GM23338 (cell line): ENCODE measurements around the gene MRPS5. TPM values are rescaled to one million over a fixed set of nuclear protein-coding genes. Genes with fewer than 3 reads are reported as not detected.
A peak's percentile ranks its signal among the peaks of the same experiment; 100 is the strongest.

Experiments
- ATAC-seq: fragments of 200-7000 bp; cut with Tn5 transposase; 3 replicates; pipeline ENCODE4 v1.9.1; 2020
- DNase-seq: peaks from one replicate; pipeline ENCODE4 v3.0.0-alpha.2; 2015; ENCODE audit warnings: low spot score
- H2AFZ ChIP-seq: fragments of 200-600 bp; sonication (generic); 2 replicates; pipeline ENCODE4 v1.8.0; 2016; ENCODE audit warnings: antibody characterized with exemption, mild to moderate bottlenecking, moderate library complexity
- H3F3A ChIP-seq: fragments of 200-600 bp; sonication (generic); replicated peaks from 2 replicates; pipeline ENCODE4 v1.8.0; 2017; ENCODE audit warnings: antibody characterized with exemption, mixed run types, low read depth
- H3K27ac ChIP-seq: fragments of 200-600 bp; sonication (generic); 2 replicates; pipeline ENCODE4 v1.6.1; 2016; ENCODE audit warnings: low read depth
- H3K27me3 ChIP-seq: fragments of 200-600 bp; sonication (generic); 2 replicates; pipeline ENCODE4 v1.8.0; 2016; ENCODE audit warnings: mild to moderate bottlenecking, mixed run types, moderate library complexity; ENCODE audit not compliant: insufficient read depth
- H3K36me3 ChIP-seq: fragments of 200-600 bp; sonication (generic); 2 replicates; pipeline ENCODE4 v1.8.0; 2016; ENCODE audit warnings: mild to moderate bottlenecking; ENCODE audit not compliant: insufficient read depth
- H3K4me1 ChIP-seq: fragments of 200-600 bp; sonication (generic); 2 replicates; pipeline ENCODE4 v1.8.0; 2016; ENCODE audit warnings: mild to moderate bottlenecking, moderate library complexity; ENCODE audit not compliant: insufficient read depth
- H3K4me2 ChIP-seq: fragments of 200-600 bp; sonication (generic); 2 replicates; pipeline ENCODE4 v1.7.1; 2017; ENCODE audit warnings: mixed run types
- H3K4me3 ChIP-seq: fragments of 200-600 bp; sonication (generic); 2 replicates; pipeline ENCODE4 v1.6.1; 2016; ENCODE audit warnings: mixed run types
- H3K79me2 ChIP-seq: fragments of 200-600 bp; sonication (generic); replicated peaks from 2 replicates; pipeline ENCODE4 v1.8.0; 2017; ENCODE audit warnings: mild to moderate bottlenecking; ENCODE audit not compliant: insufficient read depth
- H3K9me2 ChIP-seq: fragments of 200-600 bp; sonication (generic); 2 replicates; pipeline ENCODE4 v1.8.0; 2017; ENCODE audit not compliant: insufficient read depth
- H4K20me1 ChIP-seq: fragments of 200-600 bp; sonication (generic); replicated peaks from 2 replicates; pipeline ENCODE4 v1.8.0; 2017; ENCODE audit warnings: mild to moderate bottlenecking; ENCODE audit not compliant: insufficient read depth
- H3K27ac Mint-ChIP-seq: 2 replicates; pipeline ENCODE4 v1.8.0; 2020; ENCODE audit warnings: inconsistent platforms, mild to moderate bottlenecking, moderate library complexity, mixed read lengths
- H3K27me3 Mint-ChIP-seq: 3 replicates; pipeline ENCODE4 v1.8.0; 2022; ENCODE audit warnings: low read depth, mild to moderate bottlenecking, moderate library complexity, mixed read lengths, inconsistent platforms; ENCODE audit not compliant: insufficient read depth, poor library complexity
- H3K36me3 Mint-ChIP-seq: 3 replicates; pipeline ENCODE4 v1.8.0; 2021; ENCODE audit warnings: low read depth, mild to moderate bottlenecking, inconsistent platforms, moderate library complexity, mixed read lengths
- H3K4me1 Mint-ChIP-seq: 3 replicates; pipeline ENCODE4 v1.8.0; 2020; ENCODE audit warnings: mild to moderate bottlenecking, inconsistent platforms, mixed read lengths
- H3K4me3 Mint-ChIP-seq: 3 replicates; pipeline ENCODE4 v1.8.0; 2021; ENCODE audit warnings: moderate library complexity, mild to moderate bottlenecking, inconsistent platforms, mixed read lengths
- H3K9me3 Mint-ChIP-seq: 3 replicates; pipeline ENCODE4 v1.8.0; 2020; ENCODE audit warnings: moderate library complexity, mild to moderate bottlenecking, inconsistent platforms, mixed read lengths
- CTCF ChIP-seq, 2 experiments: fragments of 200-600 bp in 1 of 2; sonication (generic) in 1 of 2; conservative IDR thresholded peaks; 2 replicates each; pipeline versions ENCODE4 v1.5.1 to v1.6.1; 2016 to 2017; ENCODE audit warnings: antibody characterized with exemption in 2 of 2, low read depth in 2 of 2, mild to moderate bottlenecking in 2 of 2, moderate library complexity in 1 of 2
- EZH2 ChIP-seq: fragments of 200-600 bp; sonication (generic); IDR thresholded peaks from one replicate; pipeline ENCODE4 v1.8.0; 2017; ENCODE audit warnings: antibody characterized with exemption, mild to moderate bottlenecking, low read depth; ENCODE audit not compliant: unreplicated experiment
- EZH2phosphoT487 ChIP-seq: fragments of 200-600 bp; sonication (generic); IDR thresholded peaks from one replicate; pipeline ENCODE4 v1.8.1; 2018; ENCODE audit warnings: antibody characterized with exemption; ENCODE audit not compliant: unreplicated experiment
- POLR2AphosphoS5 ChIP-seq: IDR thresholded peaks from 2 replicates; pipeline ENCODE4 v1.6.1; 2016; ENCODE audit warnings: antibody characterized with exemption, low read depth
- REST ChIP-seq: IDR thresholded peaks from one replicate; pipeline ENCODE4 v1.6.1; 2018; ENCODE audit warnings: antibody characterized with exemption; ENCODE audit not compliant: unreplicated experiment
- STAT1 ChIP-seq: IDR thresholded peaks from one replicate; pipeline ENCODE4 v1.6.1; 2016; ENCODE audit warnings: antibody characterized with exemption; ENCODE audit not compliant: unreplicated experiment
- ZNF114 ChIP-seq: fragments of 250-450 bp; sonication (Bioruptor Pico); IDR thresholded peaks from 2 replicates; pipeline ENCODE4 v1.5.0; 2020; ENCODE audit warnings: mild to moderate bottlenecking, moderate library complexity
- ZNF331 ChIP-seq: fragments of 250-450 bp; sonication (Bioruptor Pico); IDR thresholded peaks from 2 replicates; pipeline ENCODE4 v1.5.0; 2020; ENCODE audit warnings: low read depth, mild to moderate bottlenecking, moderate library complexity
- ZNF462 ChIP-seq: fragments of 250-450 bp; sonication (Bioruptor Pico); IDR thresholded peaks from 2 replicates; pipeline ENCODE4 v1.5.0; 2020; ENCODE audit warnings: mild to moderate bottlenecking, moderate library complexity
- polyA plus RNA-seq: library from polyadenylated mRNA; unstranded; fragments of >200 nt; fragmentation: Nextera tagmentation; extraction: Ambion mirVana; gene quantifications from 2 replicates; pipeline ENCODE4 v1.2.1, GENCODE V29; 2016
- total RNA-seq: library from RNA; depleted of rRNA; stranded (reverse); fragments of >200 nt; shearing (Covaris generic); gene quantifications from 2 replicates; pipeline ENCODE4 v1.2.3, GENCODE V29; 2014

The MRPS5 gene
- total and polyA plus RNA-seq, 2 experiments from 2014 or later = 51.9 to 79.0 TPM

- no peak for TF ChIP-seq ZNF331 (CRISPR knock-in tag)
- TF ChIP-seq STAT1 = no peak
- TF ChIP-seq ZNF114 = no peak
Observed at GRCh38 chr2:95158891-95159619, 37.4 kb upstream of the MRPS5 start.

GRCh38 chr2:95158441-95158840, 36.8 kb upstream of the MRPS5 start:
- Histone ChIP-seq H2AFZ (peak overlapping the region; percentile 99), H3K4me3 (peak overlapping the region; percentile 80), H3K4me2 (peak overlapping the region; percentile 91), H3K36me3 (no peaks in the 10 kb centered on the region), H3K79me2 (no peaks in the 10 kb centered on the region), H4K20me1 (0 out of 2 replicates have a peak, but pooled peaks cover 3% of the 10 kb centered on the region), H3K4me1 (peaks cover 7% of the 10 kb centered on the region), H3K27me3 (peaks cover 35% of the 10 kb centered on the region), H3K27ac (no peak overlapping the region), H3F3A (0 out of 2 replicates have a peak, but pooled peaks cover 4% of the 10 kb centered on the region), H3K9me2 (no peaks in the 10 kb centered on the region)
- Mint-ChIP-seq H3K27me3 (peaks cover 11% of the 10 kb centered on the region), H3K9me3 (peaks cover 10% of the 10 kb centered on the region), H3K4me1 (peaks cover 3% of the 10 kb centered on the region; the same call in 1 of the 3 replicates), H3K27ac (no peak overlapping the region), H3K4me3 (peak overlapping the region; percentile 83), H3K36me3 (peaks cover 28% of the 10 kb centered on the region)
- ATAC-seq (no peak), DNase-seq (peak; percentile 1)
- TF ChIP-seq CTCF (conservative IDR thresholded peaks at IDR 0.05; ENCODE audit: low read depth in 2 of 2) (no peak), EZH2phosphoT487 (no peak), REST (no peak), ZNF114 (no peak), POLR2AphosphoS5 (no peak), ZNF462 (CRISPR knock-in tag) (no peak), EZH2 (no peak)

More at GRCh38 chr2:95158891-95159619, 37.4 kb upstream of the MRPS5 start:
- peak overlapping the region; percentile 91 for H3K4me2 ChIP-seq
- Mint-ChIP-seq H3K9me3 (peaks cover 8% of the 10 kb centered on the region), H3K4me1 (peaks cover 3% of the 10 kb centered on the region; the same call in 2 of the 3 replicates), H3K4me3 (peak overlapping the region; percentile 83), H3K36me3 (peaks cover 22% of the 10 kb centered on the region), H3K27me3 (peaks cover 11% of the 10 kb centered on the region), H3K27ac (no peak overlapping the region)
- 0 out of 2 replicates have a peak, but pooled peaks cover 3% of the 10 kb centered on the region for H4K20me1 ChIP-seq
- no peaks in the 10 kb centered on the region for H3K36me3 ChIP-seq
- DNase-seq (peak; percentile 72), ATAC-seq (peak; percentile 85)
- peak overlapping the region; percentile 80 for H3K4me3 ChIP-seq
- peak overlapping the region; percentile 99 for H2AFZ ChIP-seq
- H3K27ac ChIP-seq = no peak overlapping the region
- H3K9me2 ChIP-seq = no peaks in the 10 kb centered on the region
- peaks cover 5% of the 10 kb centered on the region for H3K79me2 ChIP-seq
- peaks cover 35% of the 10 kb centered on the region for H3K27me3 ChIP-seq
- peaks cover 7% of the 10 kb centered on the region for H3K4me1 ChIP-seq
- 0 out of 2 replicates have a peak, but pooled peaks cover 4% of the 10 kb centered on the region for H3F3A ChIP-seq
